ENCODE data around the gene KRT77.

The KRT77 gene

DNA sequence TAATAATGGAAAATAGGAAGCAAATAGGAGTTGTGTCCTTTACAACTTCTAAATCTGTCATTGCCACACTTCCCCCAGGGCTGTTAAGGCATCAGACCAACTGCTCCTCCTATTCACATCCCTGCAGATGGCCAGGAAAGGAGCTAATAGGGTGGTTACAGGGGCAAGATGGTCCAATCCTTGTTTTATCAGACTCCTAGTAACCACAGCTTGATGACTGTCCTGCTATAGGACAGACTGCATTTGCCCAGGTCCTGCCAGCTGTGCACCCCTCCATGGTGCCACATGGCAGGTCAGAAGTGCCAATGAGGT lies 40.5 kb downstream of the KRT77 start:
- ChIA-PET POLR2A (no interaction called here), CTCF (no interaction called here)
- TF ChIP-seq BHLHE40 (IDR thresholded peaks at IDR 0.05; ENCODE audit: borderline replicate concordance) (no peak), ZNF384 (IDR thresholded peaks at IDR 0.05) (no peak), FOXM1 (IDR thresholded peaks at IDR 0.05; ENCODE audit: borderline replicate concordance) (no peak), LEF1 (IDR thresholded peaks at IDR 0.05; ENCODE audit: borderline replicate concordance) (no peak), L3MBTL2 (conservative IDR thresholded peaks at IDR 0.05) (no peak), NFRKB (IDR thresholded peaks at IDR 0.05) (no peak), ARNT (IDR thresholded peaks at IDR 0.05) (no peak), FOXK2 (IDR thresholded peaks at IDR 0.05) (no peak), ELF4 (IDR thresholded peaks at IDR 0.05) (no peak), TARDBP (IDR thresholded peaks at IDR 0.05) (no peak)
- DNase-seq (ENCODE audit: extremely low spot score), result no peak

DNA sequence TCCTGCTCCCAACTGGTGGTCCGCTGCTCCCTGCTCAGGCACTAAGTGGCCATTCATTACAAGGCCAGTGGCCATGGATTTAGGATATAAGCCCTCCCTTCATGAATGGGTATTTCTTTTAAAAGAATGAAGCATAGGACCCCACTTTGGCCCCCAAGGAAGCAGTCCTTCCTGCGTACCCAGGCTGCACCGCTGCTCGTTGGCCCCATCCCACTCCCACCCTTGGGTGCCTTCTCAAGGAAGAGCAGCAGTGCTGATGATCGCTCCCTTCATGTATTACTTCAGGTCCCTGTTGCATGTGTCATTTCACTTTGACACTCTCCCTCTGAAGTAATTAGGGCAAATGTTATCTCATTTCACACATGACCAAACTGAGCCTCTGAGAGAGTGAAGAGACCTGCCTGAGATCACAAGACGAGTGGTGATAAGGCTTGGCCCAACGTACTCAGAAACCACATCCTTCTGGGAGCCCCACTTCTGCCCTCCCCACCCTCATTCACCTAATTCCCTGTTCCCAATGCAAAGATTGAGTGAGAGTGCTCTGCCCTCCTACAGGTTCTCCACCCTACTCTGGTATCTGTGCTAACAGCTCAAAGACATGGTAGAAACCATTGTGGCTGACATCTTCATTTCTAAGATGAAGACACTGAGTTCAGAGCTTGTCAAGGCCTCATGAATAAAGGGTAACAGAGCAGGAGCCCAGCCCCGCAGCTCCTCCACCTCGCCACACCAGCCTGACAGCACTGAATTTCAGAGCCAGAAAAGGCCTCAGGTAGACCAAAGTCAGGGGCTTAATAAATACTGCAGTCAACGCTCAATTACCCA lies 41.0 kb downstream of the KRT77 start:
- no peak for TF ChIP-seq FOXM1 (IDR thresholded peaks at IDR 0.05; ENCODE audit: borderline replicate concordance)
- ChIA-PET POLR2A (no interaction called here), CTCF (no interaction called here)
- DNase-seq (ENCODE audit: extremely low spot score), result no peak

DNA sequence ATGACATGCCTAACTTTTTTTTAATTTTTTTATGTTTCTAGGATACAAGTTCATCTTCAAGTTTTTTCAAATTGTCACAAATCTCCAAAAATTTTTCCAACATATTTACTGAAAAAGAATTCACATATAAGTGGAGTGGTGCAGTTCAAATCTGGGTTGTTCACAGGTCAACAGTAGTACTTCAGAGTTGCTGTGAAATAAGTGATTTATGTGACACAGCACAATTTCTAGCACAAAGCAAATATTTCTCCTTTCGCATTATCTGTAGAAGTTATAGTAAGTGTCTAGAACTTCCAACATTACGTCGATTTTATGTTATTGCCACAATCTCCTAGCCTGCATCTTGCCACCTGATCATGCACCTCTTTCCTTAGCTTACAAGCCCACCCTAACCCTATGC lies 41.7 kb downstream of the KRT77 start:
- TF ChIP-seq L3MBTL2 (conservative IDR thresholded peaks at IDR 0.05) (no peak), CTBP1 (IDR thresholded peaks at IDR 0.05; ENCODE audit: borderline replicate concordance) (no peak), FOXK2 (IDR thresholded peaks at IDR 0.05) (no peak), SP1 (IDR thresholded peaks at IDR 0.05) (no peak), ZNF384 (IDR thresholded peaks at IDR 0.05) (no peak), FOXA1 (IDR thresholded peaks at IDR 0.05) (no peak), NFRKB (IDR thresholded peaks at IDR 0.05) (no peak), ARNT (IDR thresholded peaks at IDR 0.05) (no peak), LEF1 (IDR thresholded peaks at IDR 0.05; ENCODE audit: borderline replicate concordance) (no peak), ELF4 (IDR thresholded peaks at IDR 0.05) (no peak), TARDBP (IDR thresholded peaks at IDR 0.05) (no peak), FOXM1 (IDR thresholded peaks at IDR 0.05; ENCODE audit: borderline replicate concordance) (no peak), HDGF (IDR thresholded peaks at IDR 0.05; ENCODE audit: borderline replicate concordance) (no peak), SUZ12 (IDR thresholded peaks at IDR 0.05) (no peak)
- TF ChIP-seq, protein P1, sequence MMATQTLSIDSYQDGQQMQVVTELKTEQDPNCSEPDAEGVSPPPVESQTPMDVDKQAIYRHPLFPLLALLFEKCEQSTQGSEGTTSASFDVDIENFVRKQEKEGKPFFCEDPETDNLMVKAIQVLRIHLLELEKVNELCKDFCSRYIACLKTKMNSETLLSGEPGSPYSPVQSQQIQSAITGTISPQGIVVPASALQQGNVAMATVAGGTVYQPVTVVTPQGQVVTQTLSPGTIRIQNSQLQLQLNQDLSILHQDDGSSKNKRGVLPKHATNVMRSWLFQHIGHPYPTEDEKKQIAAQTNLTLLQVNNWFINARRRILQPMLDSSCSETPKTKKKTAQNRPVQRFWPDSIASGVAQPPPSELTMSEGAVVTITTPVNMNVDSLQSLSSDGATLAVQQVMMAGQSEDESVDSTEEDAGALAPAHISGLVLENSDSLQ (IDR thresholded peaks at IDR 0.05), result no peak
- POLR2A ChIA-PET, result no interaction called here
- CTCF ChIA-PET, result no interaction called here
- no peak for DNase-seq (ENCODE audit: extremely low spot score)

DNA sequence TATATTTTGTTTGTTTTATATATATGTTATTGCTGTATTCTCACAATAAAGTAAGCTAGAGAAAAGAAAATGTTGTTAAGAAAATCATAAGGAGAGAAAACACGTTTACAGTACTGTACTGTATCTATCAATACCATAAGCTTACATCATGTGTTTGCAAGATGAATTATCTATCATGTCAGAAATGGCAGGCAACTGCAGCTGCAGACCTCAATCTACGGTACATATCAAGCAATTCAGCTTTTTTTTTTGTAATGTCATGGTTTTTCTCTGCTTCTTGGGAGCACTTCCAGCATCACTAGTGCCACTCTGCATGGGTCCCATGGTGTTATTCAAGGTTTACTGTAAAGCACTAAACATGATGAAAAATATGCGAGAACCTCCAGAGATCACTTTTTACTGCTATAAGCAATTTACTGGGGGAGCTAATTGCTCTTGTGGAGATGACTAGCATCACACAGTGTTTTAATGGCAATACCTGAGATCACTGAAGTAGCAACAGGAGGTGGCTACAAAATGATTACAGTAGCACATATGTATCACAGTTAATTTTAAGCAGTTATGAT lies 42.3 kb downstream of the KRT77 start:
- POLR2A ChIA-PET, result no interaction called here
- TF ChIP-seq SUZ12 (IDR thresholded peaks at IDR 0.05) (no peak), CTBP1 (IDR thresholded peaks at IDR 0.05; ENCODE audit: borderline replicate concordance) (no peak), SP1 (IDR thresholded peaks at IDR 0.05) (no peak), L3MBTL2 (conservative IDR thresholded peaks at IDR 0.05) (no peak), HDGF (IDR thresholded peaks at IDR 0.05; ENCODE audit: borderline replicate concordance) (no peak), FOXA1 (IDR thresholded peaks at IDR 0.05) (no peak), BHLHE40 (IDR thresholded peaks at IDR 0.05; ENCODE audit: borderline replicate concordance) (no peak), ARNT (IDR thresholded peaks at IDR 0.05) (no peak), FOXM1 (IDR thresholded peaks at IDR 0.05; ENCODE audit: borderline replicate concordance) (no peak), ZNF384 (IDR thresholded peaks at IDR 0.05) (no peak), TARDBP (IDR thresholded peaks at IDR 0.05) (no peak), FOXK2 (IDR thresholded peaks at IDR 0.05) (no peak)
- TF ChIP-seq, protein P1 (IDR thresholded peaks at IDR 0.05), result no peak
- CTCF ChIA-PET, result interaction anchor here (0.6 kb wide), 1 partner anchor 1240 kb away, joined by 3 read pairs; no protein-coding TSS in a partner anchor
- DNase-seq (ENCODE audit: extremely low spot score), result no peak

DNA sequence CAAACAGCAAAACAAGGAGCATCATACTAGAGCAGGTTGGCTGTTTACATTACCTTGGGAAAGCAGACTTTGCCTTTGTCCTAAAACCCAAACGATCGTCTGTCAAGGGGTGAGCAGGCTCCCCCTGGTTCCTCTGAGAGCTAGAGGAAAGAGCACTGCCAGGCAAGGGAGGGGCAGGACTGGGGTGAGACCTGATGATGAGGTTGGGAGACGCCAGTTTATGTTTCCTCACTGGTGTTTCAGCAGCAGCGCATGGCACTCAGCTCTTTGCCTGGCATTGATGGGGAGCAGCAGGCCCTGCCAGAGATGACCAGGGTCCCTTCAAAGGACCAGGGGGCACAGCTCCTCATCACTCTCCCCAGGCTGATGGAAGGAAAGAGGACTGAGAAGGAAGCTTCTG lies 43.4 kb downstream of the KRT77 start:
- CTCF ChIA-PET, result no interaction called here
- TF ChIP-seq BHLHE40 (IDR thresholded peaks at IDR 0.05; ENCODE audit: borderline replicate concordance) (no peak), FOXK2 (IDR thresholded peaks at IDR 0.05) (no peak), HDGF (IDR thresholded peaks at IDR 0.05; ENCODE audit: borderline replicate concordance) (no peak), ARNT (IDR thresholded peaks at IDR 0.05) (no peak), SUZ12 (IDR thresholded peaks at IDR 0.05) (no peak), L3MBTL2 (conservative IDR thresholded peaks at IDR 0.05) (no peak), NFRKB (IDR thresholded peaks at IDR 0.05) (no peak), SP1 (IDR thresholded peaks at IDR 0.05) (no peak), FOXM1 (IDR thresholded peaks at IDR 0.05; ENCODE audit: borderline replicate concordance) (no peak), ZNF384 (IDR thresholded peaks at IDR 0.05) (no peak), ELF4 (IDR thresholded peaks at IDR 0.05) (no peak), CTBP1 (IDR thresholded peaks at IDR 0.05; ENCODE audit: borderline replicate concordance) (no peak), LEF1 (IDR thresholded peaks at IDR 0.05; ENCODE audit: borderline replicate concordance) (no peak), FOXA1 (IDR thresholded peaks at IDR 0.05) (no peak), TARDBP (IDR thresholded peaks at IDR 0.05) (no peak)
- TF ChIP-seq, protein P1 (IDR thresholded peaks at IDR 0.05), result no peak
- POLR2A ChIA-PET, result no interaction called here
- DNase-seq (ENCODE audit: extremely low spot score), result no peak

DNA sequence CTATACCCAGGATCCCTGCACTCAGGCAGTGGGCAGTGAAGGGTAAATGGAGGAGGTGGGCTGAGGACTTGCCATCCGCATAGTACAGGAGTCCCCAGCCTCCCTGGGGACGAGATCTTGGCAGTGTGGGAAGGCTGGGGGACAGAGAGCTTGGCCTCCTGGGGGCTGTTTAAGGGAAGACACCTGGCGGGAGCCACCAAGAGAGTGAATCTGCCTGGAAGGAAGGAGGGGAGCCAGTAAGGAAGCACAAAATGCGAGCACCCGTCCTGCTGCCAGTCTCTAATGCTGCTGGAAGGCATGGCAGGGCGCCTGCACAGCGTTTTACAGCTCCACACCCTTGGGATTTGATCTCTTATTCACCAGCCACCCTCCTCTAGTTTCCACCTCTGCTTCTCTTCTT lies 43.9 kb downstream of the KRT77 start:
- CTCF ChIA-PET, result no interaction called here
- TF ChIP-seq SP1 (IDR thresholded peaks at IDR 0.05) (no peak), ZNF384 (IDR thresholded peaks at IDR 0.05) (no peak), BHLHE40 (IDR thresholded peaks at IDR 0.05; ENCODE audit: borderline replicate concordance) (no peak), FOXM1 (IDR thresholded peaks at IDR 0.05; ENCODE audit: borderline replicate concordance) (no peak), SUZ12 (IDR thresholded peaks at IDR 0.05) (no peak), L3MBTL2 (conservative IDR thresholded peaks at IDR 0.05) (no peak)
- TF ChIP-seq, protein P1 (IDR thresholded peaks at IDR 0.05), result no peak

More for the DNA sequence above, 43.9 kb downstream of the KRT77 start:
- POLR2A ChIA-PET, result no interaction called here
- no peak for DNase-seq (ENCODE audit: extremely low spot score)
